ENCODE results near the gene DIS3L2.

DNA sequence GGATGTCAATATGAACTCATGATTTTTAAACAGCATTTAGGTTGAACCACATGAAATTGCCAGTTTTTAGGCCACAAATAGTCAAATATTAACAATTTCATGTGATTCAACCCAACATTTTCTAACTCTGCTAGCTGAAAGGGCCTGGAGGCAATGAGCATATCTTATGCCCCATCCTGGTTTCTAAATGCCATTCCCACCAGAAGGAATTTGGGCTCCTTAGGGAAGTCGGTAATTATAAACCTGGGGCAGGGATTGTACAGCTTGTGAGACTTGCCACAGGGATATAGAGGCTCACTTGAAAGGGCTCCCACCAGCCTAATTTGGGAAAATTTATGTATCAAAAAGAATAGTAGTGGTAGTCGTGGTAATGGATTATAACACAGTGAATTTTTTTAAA lies 238.7 kb downstream of the DIS3L2 start:
- TF ChIP-seq, protein P1, sequence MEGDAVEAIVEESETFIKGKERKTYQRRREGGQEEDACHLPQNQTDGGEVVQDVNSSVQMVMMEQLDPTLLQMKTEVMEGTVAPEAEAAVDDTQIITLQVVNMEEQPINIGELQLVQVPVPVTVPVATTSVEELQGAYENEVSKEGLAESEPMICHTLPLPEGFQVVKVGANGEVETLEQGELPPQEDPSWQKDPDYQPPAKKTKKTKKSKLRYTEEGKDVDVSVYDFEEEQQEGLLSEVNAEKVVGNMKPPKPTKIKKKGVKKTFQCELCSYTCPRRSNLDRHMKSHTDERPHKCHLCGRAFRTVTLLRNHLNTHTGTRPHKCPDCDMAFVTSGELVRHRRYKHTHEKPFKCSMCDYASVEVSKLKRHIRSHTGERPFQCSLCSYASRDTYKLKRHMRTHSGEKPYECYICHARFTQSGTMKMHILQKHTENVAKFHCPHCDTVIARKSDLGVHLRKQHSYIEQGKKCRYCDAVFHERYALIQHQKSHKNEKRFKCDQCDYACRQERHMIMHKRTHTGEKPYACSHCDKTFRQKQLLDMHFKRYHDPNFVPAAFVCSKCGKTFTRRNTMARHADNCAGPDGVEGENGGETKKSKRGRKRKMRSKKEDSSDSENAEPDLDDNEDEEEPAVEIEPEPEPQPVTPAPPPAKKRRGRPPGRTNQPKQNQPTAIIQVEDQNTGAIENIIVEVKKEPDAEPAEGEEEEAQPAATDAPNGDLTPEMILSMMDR (IDR thresholded peaks at IDR 0.05): no peak
- TF ChIP-seq ZFX (IDR thresholded peaks at IDR 0.05; ENCODE audit: borderline replicate concordance): no peak
